Aorta (tissue), 5 donors: ENCODE data around the gene FLVCR2. TPM values are rescaled to one million over a fixed set of nuclear protein-coding genes. Genes with fewer than 3 reads are reported as not detected.

Experiments used
- ATAC-seq: fragments of 200-7000 bp; cut with Tn5 transposase; one replicate; pipeline ENCODE4 v1.9.1; 2022; ENCODE audit warnings: moderate library complexity; ENCODE audit not compliant: low FRiP score
- DNase-seq, 2 donors: peaks; one replicate each; pipeline ENCODE4 v3.0.0-alpha.2; 2020
- H3K27ac ChIP-seq, 2 donors: one replicate each; pipeline ENCODE4 v1.5.1; 2013; ENCODE audit warnings: low read length in 2 of 2, mild to moderate bottlenecking in 2 of 2, moderate library complexity in 2 of 2, control low read depth in 1 of 2, inconsistent platforms in 1 of 2, low read depth in 1 of 2
- H3K27me3 ChIP-seq, 2 donors: one replicate each; pipeline ENCODE4 v1.6.1; 2013; ENCODE audit warnings: control low read depth in 1 of 2, low read length in 1 of 2, mild to moderate bottlenecking in 1 of 2, moderate library complexity in 1 of 2; ENCODE audit not compliant: insufficient read depth in 2 of 2, control insufficient read depth in 1 of 2
- H3K36me3 ChIP-seq, 2 donors: one replicate each; pipeline ENCODE4 v1.6.1; 2013; ENCODE audit warnings: control low read depth in 1 of 2, low read length in 1 of 2, mild to moderate bottlenecking in 1 of 2; ENCODE audit not compliant: insufficient read depth in 2 of 2, control insufficient read depth in 1 of 2
- H3K4me1 ChIP-seq, 2 donors: one replicate each; pipeline ENCODE4 v1.6.1; 2013; ENCODE audit warnings: low read length in 2 of 2, control low read depth in 1 of 2, mild to moderate bottlenecking in 1 of 2, moderate library complexity in 1 of 2; ENCODE audit not compliant: insufficient read depth in 2 of 2, control insufficient read depth in 1 of 2
- H3K4me3 ChIP-seq, 2 donors: one replicate each; pipeline ENCODE4 v1.5.1; 2013; ENCODE audit warnings: low read length in 2 of 2, control low read depth in 1 of 2, mild to moderate bottlenecking in 1 of 2
- H3K9me3 ChIP-seq: one replicate; pipeline ENCODE4 v1.6.1; 2013; ENCODE audit warnings: mild to moderate bottlenecking, low read length; ENCODE audit not compliant: control insufficient read depth
- WGBS, 2 donors: extraction: QIAGEN DNeasy Blood & Tissue Kit; methylation state at CpG; one replicate each; pipeline ENCODE4 v1.1.7; 2013; 5-methylcytosine and 5-hydroxymethylcytosine counted together
- intact Hi-C, 2 donors: fragments of 100-400 bp; cut with DNase I; formaldehyde crosslinking; loops; one replicate each; pipeline versions ENCODE4 v1.14.2 to v1.15.0; 2022
- polyA plus RNA-seq, 2 donors: library from polyadenylated mRNA; stranded (reverse); fragments of 200-250 nt; gene quantifications; one replicate each; pipeline ENCODE4 v1.2.3, GENCODE V29; 2013
- total RNA-seq, 2 donors: library from RNA; stranded (reverse); fragmentation: NEBNext Ultra II Directional; extraction: Animal tissue kit (Norgen Biotek cat#: 25700); gene quantifications; one replicate each; pipeline ENCODE4 v1.2.1, GENCODE V29; 2021
- donor health status: healthy with polysubstance abuse.
- donor health status: Bipolar disorder and iron deficiency.
- donor health status: DM: no; HTN: no; CAD: no.
- donor health status: DM: no; HTN: no; CAD: no.
- donor health status: DM: yes; HTN: yes; CAD: no.

FLVCR2 gene
- total and polyA plus RNA-seq, 4 donors = 0.38 to 15.4 (median 11.1) TPM

GRCh38 chr14:75562089-75562488 lies 16.3 kb upstream of the FLVCR2 start:
- 61% methylated on average over 7 of the region's 7 CpGs for WGBS, 2 donors
- no peaks in the 10 kb centered on the region for H3K4me1 ChIP-seq
- H3K9me3 ChIP-seq = peaks cover 2% of the 10 kb centered on the region
- H3K36me3 ChIP-seq = no peaks in the 10 kb centered on the region
- no peak overlapping the region for H3K27ac ChIP-seq
- intact Hi-C loops = no loop called here
- no peak overlapping the region for H3K4me3 ChIP-seq
- no peaks in the 10 kb centered on the region for H3K27me3 ChIP-seq
- DNase-seq (no peak), ATAC-seq (no peak)

- Histone ChIP-seq H3K9me3 (peaks cover 2% of the 10 kb centered on the region), H3K27me3 (no peaks in the 10 kb centered on the region), H3K4me1 (no peaks in the 10 kb centered on the region), H3K4me3 (no peak overlapping the region), H3K36me3 (no peaks in the 10 kb centered on the region), H3K27ac (no peak overlapping the region)
- WGBS, 2 donors = 82 to 84% methylated on average over 4 of the region's 4 CpGs
- DNase-seq = no peak
- no peak for ATAC-seq
- intact Hi-C loops = no loop called here
These were observed 15.9 kb upstream of the FLVCR2 start for GRCh38 chr14:75562489-75562888.

GRCh38 chr14:75563931-75564330 lies 14.5 kb upstream of the FLVCR2 start:
- no peak overlapping the region for H3K27ac ChIP-seq
- H3K9me3 ChIP-seq = no peaks in the 10 kb centered on the region
- ATAC-seq (no peak), DNase-seq (no peak)
- WGBS, 2 donors = 73% methylated on average over 4 of the region's 4 CpGs
- H3K27me3 ChIP-seq = no peaks in the 10 kb centered on the region
- no peaks in the 10 kb centered on the region for H3K36me3 ChIP-seq
- H3K4me1 ChIP-seq = no peaks in the 10 kb centered on the region
- intact Hi-C loops = no loop called here
- H3K4me3 ChIP-seq = no peak overlapping the region

GRCh38 chr14:75565056-75565455 lies 13.4 kb upstream of the FLVCR2 start:
- Histone ChIP-seq H3K27ac (no peak overlapping the region), H3K4me3 (no peak overlapping the region), H3K36me3 (no peaks in the 10 kb centered on the region), H3K4me1 (no peaks in the 10 kb centered on the region), H3K9me3 (no peaks in the 10 kb centered on the region), H3K27me3 (no peaks in the 10 kb centered on the region)
- DNase-seq (no peak), ATAC-seq (no peak)
- intact Hi-C loops = no loop called here
- 80 to 83% methylated on average over 5 of the region's 5 CpGs for WGBS, 2 donors

GRCh38 chr14:75566321-75566720 lies 12.1 kb upstream of the FLVCR2 start:
- H3K9me3 ChIP-seq = no peaks in the 10 kb centered on the region
- no peaks in the 10 kb centered on the region for H3K27me3 ChIP-seq
- H3K27ac ChIP-seq = no peak overlapping the region
- no peaks in the 10 kb centered on the region for H3K4me1 ChIP-seq
- no peak for ATAC-seq
- DNase-seq = no peak
- intact Hi-C loops = no loop called here
- no peaks in the 10 kb centered on the region for H3K36me3 ChIP-seq
- 59 to 60% methylated on average over 4 of the region's 4 CpGs for WGBS, 2 donors
- no peak overlapping the region for H3K4me3 ChIP-seq

- H3K27ac ChIP-seq = no peak overlapping the region
- H3K4me3 ChIP-seq = no peak overlapping the region
- ATAC-seq (no peak), DNase-seq (no peak)
- H3K9me3 ChIP-seq = no peaks in the 10 kb centered on the region
- no peaks in the 10 kb centered on the region for H3K36me3 ChIP-seq
- 76 to 81% methylated on average over 8 of the region's 8 CpGs for WGBS, 2 donors
- H3K4me1 ChIP-seq = no peaks in the 10 kb centered on the region
- intact Hi-C loops = no loop called here
- H3K27me3 ChIP-seq = no peaks in the 10 kb centered on the region
These were observed 11.7 kb upstream of the FLVCR2 start for GRCh38 chr14:75566752-75567151.

GRCh38 chr14:75568140-75568539 lies 10.3 kb upstream of the FLVCR2 start:
- WGBS, 2 donors = 87 to 90% methylated on average over 7 of the region's 7 CpGs
- Histone ChIP-seq H3K9me3 (no peaks in the 10 kb centered on the region), H3K4me1 (no peaks in the 10 kb centered on the region), H3K27ac (no peak overlapping the region), H3K36me3 (no peaks in the 10 kb centered on the region), H3K27me3 (no peaks in the 10 kb centered on the region), H3K4me3 (no peak overlapping the region)
- DNase-seq = no peak
- no peak for ATAC-seq
- intact Hi-C loops = no loop called here

GRCh38 chr14:75568791-75569190 lies 9.6 kb upstream of the FLVCR2 start:
- WGBS, 2 donors = 87 to 94% methylated on average over 6 of the region's 6 CpGs
- Histone ChIP-seq H3K4me1 (no peaks in the 10 kb centered on the region), H3K27ac (no peak overlapping the region), H3K27me3 (no peaks in the 10 kb centered on the region), H3K9me3 (no peaks in the 10 kb centered on the region), H3K36me3 (no peaks in the 10 kb centered on the region), H3K4me3 (no peak overlapping the region)
- DNase-seq (no peak), ATAC-seq (no peak)
- intact Hi-C loops = no loop called here

GRCh38 chr14:75570797-75571196 lies 7.6 kb upstream of the FLVCR2 start:
- WGBS, 2 donors = 67 to 68% methylated on average over 2 of the region's 2 CpGs
- Histone ChIP-seq H3K36me3 (no peaks in the 10 kb centered on the region), H3K27ac (no peak overlapping the region), H3K4me3 (no peak overlapping the region), H3K27me3 (no peaks in the 10 kb centered on the region), H3K9me3 (no peaks in the 10 kb centered on the region), H3K4me1 (no peaks in the 10 kb centered on the region)
- DNase-seq = no peak
- intact Hi-C loops = no loop called here
- no peak for ATAC-seq
